Calu3 (cell line): Measurements from ENCODE around the gene MSI2. TPM values are rescaled to one million over a fixed set of nuclear protein-coding genes. Genes with fewer than 3 reads are reported as not detected.

Source experiments
- BruUV-seq: library from RNA; stranded (reverse); fragments of 400-500 nt; replicated peaks from 2 replicates; lab custom pipeline; 2021; lab: Mats Ljungman, UMichigan
- CTCF ChIA-PET: fragments of 300-600 bp; sonication (Branson Sonifier 250); formaldehyde crosslinking; loops from one replicate; lab custom pipeline; 2022; ENCODE audit warnings: antibody characterized with exemption; lab: Charles Lee
- DNase-seq: peaks from one replicate; pipeline ENCODE4 v3.0.0; 2022
- H3K27ac Mint-ChIP-seq: one replicate; pipeline ENCODE4 v1.8.0; 2022; ENCODE audit warnings: mixed read lengths; ENCODE audit not compliant: unreplicated experiment
- H3K27me3 Mint-ChIP-seq: one replicate; pipeline ENCODE4 v1.8.0; 2022; ENCODE audit warnings: mixed read lengths; ENCODE audit not compliant: unreplicated experiment
- H3K36me3 Mint-ChIP-seq: one replicate; pipeline ENCODE4 v1.8.0; 2022; ENCODE audit warnings: mild to moderate bottlenecking, moderate library complexity, mixed read lengths; ENCODE audit not compliant: insufficient read depth, unreplicated experiment
- H3K4me1 Mint-ChIP-seq: one replicate; pipeline ENCODE4 v1.8.0; 2022; ENCODE audit warnings: mild to moderate bottlenecking, low read depth, mixed read lengths; ENCODE audit not compliant: unreplicated experiment
- H3K4me3 Mint-ChIP-seq: one replicate; pipeline ENCODE4 v1.8.0; 2022; ENCODE audit warnings: mild to moderate bottlenecking, low read depth, moderate library complexity, mixed read lengths; ENCODE audit not compliant: unreplicated experiment
- H3K9me3 Mint-ChIP-seq: one replicate; pipeline ENCODE4 v1.8.0; 2022; ENCODE audit warnings: low read depth, mixed read lengths; ENCODE audit not compliant: unreplicated experiment
- CTCF ChIP-seq: fragments of 200-600 bp; IDR thresholded peaks from one replicate; pipeline ENCODE4 v1.8.0; 2022; ENCODE audit warnings: antibody characterized with exemption; ENCODE audit not compliant: unreplicated experiment
- intact Hi-C: fragments of 100-400 bp; cut with micrococcal nuclease; formaldehyde crosslinking; loops from one replicate; pipeline ENCODE4 v1.10.0; 2022; ENCODE audit not compliant: unreplicated experiment
- total RNA-seq: library from RNA; stranded (reverse); gene quantifications from 2 replicates; pipeline ENCODE4 v1.2.3, GENCODE V29; 2022

The MSI2 gene
- total RNA-seq, 1 experiment from 2014 or later, result 66.4 TPM

- no peak overlapping the region for H3K4me3 Mint-ChIP-seq
- intact Hi-C loops, result loop anchor here (5.0 kb wide), 1 partner anchor 88 kb away; no protein-coding TSS in a partner anchor
- no peak overlapping the region for H3K27ac Mint-ChIP-seq
- CTCF ChIA-PET, result no interaction called here
- no peaks in the 10 kb centered on the region for H3K9me3 Mint-ChIP-seq
- TF ChIP-seq CTCF, result no peak
- BruUV-seq, result no TSS peak
- peaks cover 19% of the 10 kb centered on the region for H3K4me1 Mint-ChIP-seq
- H3K36me3 Mint-ChIP-seq, result no peaks in the 10 kb centered on the region
- no peak for DNase-seq
- no peaks in the 10 kb centered on the region for H3K27me3 Mint-ChIP-seq
These were observed 188.5 kb downstream of the MSI2 start for GRCh38 chr17:57444682-57445450.

GRCh38 chr17:57445772-57446472 lies 189.6 kb downstream of the MSI2 start:
- DNase-seq, result no peak
- H3K27ac Mint-ChIP-seq, result no peak overlapping the region
- no peaks in the 10 kb centered on the region for H3K27me3 Mint-ChIP-seq
- intact Hi-C loops, result no loop called here
- CTCF ChIA-PET, result no interaction called here
- no peaks in the 10 kb centered on the region for H3K36me3 Mint-ChIP-seq
- peaks cover 8% of the 10 kb centered on the region for H3K4me1 Mint-ChIP-seq
- TF ChIP-seq CTCF, result no peak
- H3K4me3 Mint-ChIP-seq, result no peak overlapping the region
- H3K9me3 Mint-ChIP-seq, result no peaks in the 10 kb centered on the region
- no TSS peak for BruUV-seq

- BruUV-seq, result no TSS peak
- Mint-ChIP-seq H3K4me1 (no peaks in the 10 kb centered on the region), H3K27me3 (no peaks in the 10 kb centered on the region), H3K36me3 (no peaks in the 10 kb centered on the region), H3K27ac (no peak overlapping the region), H3K4me3 (no peak overlapping the region), H3K9me3 (no peaks in the 10 kb centered on the region)
- CTCF ChIA-PET, result no interaction called here
- DNase-seq, result no peak
- TF ChIP-seq CTCF, result no peak
- intact Hi-C loops, result no loop called here
These were observed 191.2 kb downstream of the MSI2 start for GRCh38 chr17:57447357-57447989.

- no peaks in the 10 kb centered on the region for H3K4me1 Mint-ChIP-seq
- no TSS peak for BruUV-seq
- DNase-seq, result no peak
- TF ChIP-seq CTCF, result no peak
- no peak overlapping the region for H3K4me3 Mint-ChIP-seq
- H3K9me3 Mint-ChIP-seq, result no peaks in the 10 kb centered on the region
- no peak overlapping the region for H3K27ac Mint-ChIP-seq
- H3K36me3 Mint-ChIP-seq, result no peaks in the 10 kb centered on the region
- H3K27me3 Mint-ChIP-seq, result no peaks in the 10 kb centered on the region
- CTCF ChIA-PET, result no interaction called here
- intact Hi-C loops, result no loop called here
These were observed 191.9 kb downstream of the MSI2 start for GRCh38 chr17:57447990-57448758.
